NCI-H345 (cell line): ENCODE measurements around the gene GNAS-AS1.

Source experiments
- DNase-seq: peaks from one replicate; lab custom pipeline; 2025; lab: John Stamatoyannopoulos, UW

The GNAS-AS1 gene

DNA sequence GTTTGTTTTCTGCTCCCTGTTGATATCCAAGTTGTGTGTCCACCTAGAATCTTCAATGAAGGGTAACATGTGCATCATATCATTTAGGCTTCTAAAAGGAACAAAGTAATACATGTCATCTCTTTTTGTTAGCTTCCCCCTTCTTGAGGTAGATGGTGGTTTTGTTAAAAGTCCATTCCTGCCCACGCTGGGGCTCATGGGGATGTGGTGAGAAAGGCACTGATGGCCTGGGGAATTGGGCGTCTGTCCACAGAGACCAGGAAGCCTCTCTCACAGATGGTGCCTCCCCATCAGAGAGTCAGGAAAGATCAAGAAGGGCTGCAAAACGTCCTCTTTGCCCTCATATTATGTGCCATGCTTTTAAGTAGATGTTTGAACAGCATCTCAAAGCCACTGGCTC lies 34.3 kb upstream of the GNAS-AS1 start:
- no peak for DNase-seq

DNA sequence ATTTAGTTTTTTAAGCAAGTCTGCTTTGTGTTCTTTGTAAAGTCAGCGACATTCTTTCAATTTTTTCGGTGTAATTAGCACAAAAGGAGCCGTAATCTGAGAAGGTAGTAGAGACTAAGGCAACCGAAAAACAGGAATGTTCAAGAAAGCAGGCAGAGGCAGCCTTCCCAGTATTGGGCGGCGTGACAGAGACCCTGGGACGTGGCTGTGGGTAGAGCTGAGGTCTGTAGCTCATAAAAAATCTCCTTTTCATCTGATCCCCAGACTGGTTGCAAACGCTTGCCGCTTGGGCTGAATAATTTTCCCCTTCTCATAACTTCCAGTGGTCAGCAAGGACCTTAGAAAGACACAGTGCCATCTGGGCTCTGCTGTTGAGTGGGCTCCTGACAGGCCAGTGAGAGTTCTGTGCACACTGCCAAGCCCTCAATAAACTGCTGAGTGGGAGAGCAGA lies 32.6 kb upstream of the GNAS-AS1 start:
- no peak for DNase-seq

DNA sequence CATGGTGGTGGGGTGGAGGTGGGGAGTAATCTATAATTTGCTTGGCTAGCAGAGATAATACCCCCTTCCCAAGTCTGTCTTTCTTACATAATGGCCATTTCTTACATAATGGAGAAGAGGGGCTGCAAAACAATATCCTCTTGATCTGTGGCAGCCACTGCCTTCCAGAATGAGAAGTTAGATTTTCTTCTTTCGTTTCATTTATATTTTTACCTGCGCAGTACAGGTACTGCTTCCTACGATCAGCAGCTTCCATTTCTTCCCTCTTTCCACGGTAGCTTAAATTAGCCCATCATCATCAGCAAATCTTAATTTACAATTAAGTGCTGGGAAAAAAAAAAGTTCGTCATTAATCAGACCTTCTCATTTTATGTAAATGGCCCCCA lies 32.0 kb upstream of the GNAS-AS1 start:
- no peak for DNase-seq

DNA sequence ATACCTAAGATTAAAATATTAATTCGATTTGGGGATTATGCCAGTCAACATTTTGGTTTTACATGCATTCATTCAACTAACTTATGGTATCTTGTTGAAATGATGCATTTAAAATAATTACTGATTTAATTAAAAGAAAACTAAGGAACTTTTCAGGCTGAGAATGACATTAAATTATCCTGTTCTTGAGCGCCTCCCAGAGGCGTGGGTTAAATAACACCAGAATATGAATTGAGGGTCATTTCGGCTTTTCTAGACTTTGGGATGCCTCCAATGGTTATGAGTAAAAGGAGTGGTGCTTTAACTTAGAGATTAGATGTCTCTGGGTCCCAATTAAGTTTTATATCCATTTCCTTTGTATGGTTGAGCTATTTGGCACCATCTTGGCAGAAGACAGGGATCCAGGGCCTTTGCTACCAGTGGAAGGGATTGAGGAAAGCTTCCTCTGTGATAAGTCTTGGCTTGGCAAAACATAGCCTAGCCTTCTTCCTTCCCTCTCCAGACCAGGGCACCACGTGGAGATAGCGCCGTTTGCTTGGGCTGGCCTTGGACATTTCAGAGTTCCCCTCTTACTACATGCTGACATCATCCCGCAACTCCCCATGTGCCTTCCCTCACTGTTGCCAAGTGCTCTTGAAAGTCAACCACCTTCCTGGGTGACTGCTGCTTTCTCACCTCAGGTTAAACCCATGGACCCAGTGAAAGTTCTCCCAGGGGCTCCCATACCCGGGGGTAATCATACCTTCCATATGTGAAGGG lies 30.5 kb upstream of the GNAS-AS1 start:
- no peak for DNase-seq

- no peak for DNase-seq
Measured at GRCh38 chr20:58880441-58880840, 29.7 kb upstream of the GNAS-AS1 start.

DNA sequence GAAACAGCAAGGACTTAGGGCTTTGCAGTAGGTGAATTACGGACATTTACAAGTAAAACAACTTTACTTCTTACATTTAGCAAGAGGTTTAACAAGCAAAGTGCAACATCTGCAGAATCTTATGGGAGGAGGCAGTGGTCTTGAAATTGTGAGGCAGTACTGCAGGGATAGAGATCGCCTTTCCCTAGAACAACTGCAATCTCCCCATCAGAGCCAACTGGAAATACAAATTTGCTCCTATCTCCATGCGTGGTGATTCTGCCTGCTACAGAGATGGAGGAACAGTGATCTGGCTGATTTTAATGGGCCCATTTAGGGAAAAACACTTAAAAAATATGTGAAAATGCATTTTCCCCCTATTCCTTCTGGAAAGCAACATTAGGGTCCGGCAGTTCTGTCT lies 27.7 kb upstream of the GNAS-AS1 start:
- no peak for DNase-seq

DNA sequence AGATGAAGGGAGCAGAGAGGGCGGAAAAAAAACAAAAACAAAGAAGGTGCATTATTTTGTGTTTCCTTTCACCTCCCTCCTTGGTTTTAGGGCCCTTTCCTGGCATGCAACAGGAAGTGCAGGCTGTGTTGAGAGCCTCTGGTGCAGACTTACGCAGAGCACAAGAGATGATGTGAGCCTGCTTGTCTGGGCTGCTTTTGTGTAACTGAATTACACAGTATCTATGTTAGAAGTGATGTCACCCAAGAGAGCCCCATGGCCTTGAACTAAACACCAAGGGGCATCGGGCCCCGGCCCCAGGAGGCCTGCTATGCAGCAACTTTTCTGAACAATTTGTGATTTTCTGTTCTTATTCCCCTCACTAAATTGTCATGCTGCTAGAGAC lies 27.3 kb upstream of the GNAS-AS1 start:
- no peak for DNase-seq

GRCh38 chr20:58877050-58877975 lies 26.6 kb upstream of the GNAS-AS1 start:
- no peak for DNase-seq

DNA sequence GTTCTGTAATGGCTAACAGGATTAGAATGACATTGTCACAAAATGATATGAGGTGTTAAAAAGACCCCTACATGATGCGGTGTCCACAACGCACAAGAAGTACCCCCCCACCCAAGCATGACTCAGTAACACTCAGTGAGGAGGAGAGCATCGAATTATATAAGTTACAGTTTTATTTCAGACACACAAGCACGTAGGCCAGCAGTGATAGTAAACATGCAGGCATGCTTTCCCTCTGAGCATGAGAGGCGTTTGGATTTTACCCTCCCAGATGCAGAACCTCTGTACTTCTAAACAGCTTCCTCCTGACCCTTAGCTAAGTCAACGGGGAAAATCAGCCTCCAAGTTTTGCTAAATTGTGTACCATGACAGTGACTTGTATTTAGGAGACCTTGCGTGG lies 25.7 kb upstream of the GNAS-AS1 start:
- no peak for DNase-seq

GRCh38 chr20:58875541-58876134 lies 24.9 kb upstream of the GNAS-AS1 start:
- DNase-seq: no peak

DNA sequence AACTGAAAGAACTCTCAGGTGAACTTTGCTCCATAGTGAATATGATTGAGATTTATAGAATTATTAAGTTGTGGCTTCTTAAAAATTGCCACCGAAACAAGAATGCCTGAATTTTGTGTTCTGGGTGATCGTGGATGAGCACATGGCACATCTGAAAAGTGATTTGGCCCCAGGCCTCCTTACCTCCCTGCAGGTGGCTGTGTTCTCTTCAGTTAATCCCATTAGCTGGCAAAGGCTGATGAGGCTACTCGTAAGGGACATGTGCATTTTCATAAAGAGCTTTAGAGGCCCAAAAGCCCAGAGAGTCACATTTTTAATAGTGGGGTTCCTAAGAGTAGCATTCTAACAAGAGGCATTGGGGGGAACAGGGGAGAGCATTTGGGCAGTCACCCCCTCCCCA lies 24.4 kb upstream of the GNAS-AS1 start:
- DNase-seq: no peak

- DNase-seq: no peak
Measured at GRCh38 chr20:58874469-58874868, 23.8 kb upstream of the GNAS-AS1 start.

DNA sequence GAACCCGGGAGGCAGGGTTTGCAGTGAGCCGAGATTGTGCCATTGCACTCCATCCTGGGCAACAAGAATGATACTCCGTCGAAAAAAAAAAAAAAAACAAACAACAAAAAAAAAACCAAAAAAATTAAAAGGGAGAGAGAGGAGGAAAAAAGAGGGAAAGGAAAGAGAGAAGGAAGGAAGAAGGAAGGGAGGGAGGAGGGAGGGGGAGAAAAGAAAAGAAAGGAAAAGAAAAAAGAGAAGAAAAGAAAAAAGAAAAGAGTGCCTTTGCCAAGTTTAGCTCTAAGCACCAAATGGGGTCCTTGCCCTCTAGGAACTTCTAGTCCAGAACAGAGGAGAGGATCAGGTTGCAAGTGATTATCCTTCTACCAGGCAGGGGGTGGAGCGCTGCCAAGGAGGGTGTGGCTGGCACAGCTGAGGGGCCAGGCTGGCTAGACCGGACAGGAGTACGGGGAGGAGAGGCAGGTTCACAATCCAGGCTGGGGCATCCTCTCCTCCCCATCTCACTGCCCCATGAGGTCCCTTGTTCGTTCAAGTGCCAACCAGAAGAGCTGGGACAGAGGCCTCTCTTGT lies 20.9 kb upstream of the GNAS-AS1 start:
- no peak for DNase-seq

- peak; percentile 61 for DNase-seq
Measured at GRCh38 chr20:58870293-58871014, 19.8 kb upstream of the GNAS-AS1 start.

DNA sequence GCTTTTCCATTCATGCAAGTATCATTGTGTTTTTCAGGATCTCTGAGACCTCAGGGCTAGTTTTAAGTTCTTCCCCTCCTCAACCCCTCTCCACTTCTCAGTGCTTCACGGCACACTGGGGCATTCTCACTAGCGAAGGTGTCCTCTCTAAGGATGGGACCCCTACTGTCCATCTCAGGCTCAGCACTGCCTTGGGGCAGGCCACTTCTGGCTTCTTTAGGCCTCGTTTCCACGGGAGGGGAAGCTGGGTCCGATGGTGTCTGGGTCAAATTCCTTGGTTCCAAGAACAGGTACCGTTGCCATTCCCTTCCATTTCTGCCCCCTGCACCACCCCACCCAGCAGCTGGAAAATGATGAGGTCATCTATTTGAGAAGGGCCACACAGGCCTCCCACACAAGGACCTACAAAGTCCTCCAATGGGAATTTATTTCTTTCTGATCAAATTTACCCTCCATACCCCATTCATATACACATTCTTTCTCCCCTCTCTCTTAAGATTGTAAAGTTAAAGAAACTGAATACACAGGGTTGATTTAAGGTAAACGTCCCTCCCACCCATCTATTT lies 19.0 kb upstream of the GNAS-AS1 start:
- no peak for DNase-seq

DNA sequence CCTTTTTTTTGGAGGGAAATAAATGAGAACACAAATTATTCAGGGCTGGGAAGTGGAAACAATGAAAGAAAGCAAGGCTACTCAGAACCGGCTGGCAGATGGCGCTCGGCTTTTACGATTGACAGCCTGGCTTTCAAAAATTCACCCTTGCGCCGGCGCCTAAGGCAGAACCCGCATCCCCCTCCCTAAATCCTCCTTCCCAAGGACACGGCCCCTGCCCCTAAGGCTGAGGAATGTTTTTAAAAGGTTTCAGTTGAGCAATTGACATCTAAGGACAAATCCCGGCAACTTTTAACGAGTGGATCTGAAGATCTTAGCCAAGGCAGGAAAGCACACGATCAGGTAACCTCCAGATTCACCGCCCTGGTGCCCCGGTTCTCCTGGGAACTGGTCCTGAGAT lies 18.1 kb upstream of the GNAS-AS1 start:
- DNase-seq: no peak

DNA sequence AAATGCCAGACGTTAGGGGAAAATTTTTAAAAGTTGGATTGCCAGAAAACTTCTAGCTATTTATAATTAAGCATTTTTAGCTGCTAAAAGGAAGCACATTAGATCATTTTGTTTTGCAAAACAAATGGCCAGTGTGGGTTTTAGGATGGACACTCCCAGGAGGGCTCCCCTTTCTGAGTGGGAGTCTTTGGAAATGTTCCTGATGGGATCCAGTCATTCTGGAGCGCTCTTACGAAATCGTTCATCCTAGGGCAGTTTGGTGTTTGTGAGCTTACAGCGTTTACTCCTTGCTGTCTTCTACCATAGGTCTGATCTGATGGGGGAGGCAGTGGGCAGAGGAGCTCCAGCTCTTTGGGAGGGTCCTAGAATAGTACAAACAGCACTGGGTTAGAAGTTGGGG lies 16.5 kb upstream of the GNAS-AS1 start:
- no peak for DNase-seq

DNA sequence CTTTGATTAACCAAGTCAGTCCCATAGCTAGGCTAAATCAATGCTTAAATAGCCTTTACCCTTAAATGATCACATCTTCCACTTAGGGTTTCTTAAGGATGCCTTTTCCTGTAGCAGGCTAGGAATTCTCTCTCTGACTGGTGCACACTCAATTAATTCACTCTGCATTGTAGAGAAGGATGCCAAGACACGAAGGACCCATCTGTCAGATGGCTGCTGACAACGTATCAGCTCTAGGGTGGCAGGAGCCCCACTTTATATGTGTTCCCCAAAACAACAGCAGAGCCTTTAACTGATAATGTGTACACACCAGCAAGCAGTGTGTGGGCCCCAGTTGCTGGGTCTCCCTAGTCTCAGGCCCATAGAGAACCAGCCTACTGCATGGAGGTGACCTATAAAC lies 15.1 kb upstream of the GNAS-AS1 start:
- no peak for DNase-seq

DNA sequence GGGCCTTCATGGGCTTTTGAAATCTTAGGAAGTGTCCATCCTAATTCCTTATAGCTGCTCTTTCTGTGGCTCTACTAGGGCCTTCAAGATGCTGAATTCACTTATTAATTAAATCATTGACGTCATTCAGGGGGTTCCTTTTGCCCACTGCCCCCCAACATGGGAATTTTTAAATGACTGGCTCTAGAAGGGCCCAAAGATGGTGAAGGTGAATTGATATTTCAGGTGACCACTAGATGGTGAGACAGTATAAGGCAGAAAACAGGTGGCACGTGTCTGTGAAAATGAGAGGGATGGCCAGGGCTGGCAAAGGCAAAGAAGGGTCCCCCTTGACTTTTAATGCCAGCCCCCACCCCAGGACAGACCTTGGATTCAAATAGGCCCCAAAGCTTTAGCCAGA lies 13.6 kb upstream of the GNAS-AS1 start:
- DNase-seq: no peak

DNA sequence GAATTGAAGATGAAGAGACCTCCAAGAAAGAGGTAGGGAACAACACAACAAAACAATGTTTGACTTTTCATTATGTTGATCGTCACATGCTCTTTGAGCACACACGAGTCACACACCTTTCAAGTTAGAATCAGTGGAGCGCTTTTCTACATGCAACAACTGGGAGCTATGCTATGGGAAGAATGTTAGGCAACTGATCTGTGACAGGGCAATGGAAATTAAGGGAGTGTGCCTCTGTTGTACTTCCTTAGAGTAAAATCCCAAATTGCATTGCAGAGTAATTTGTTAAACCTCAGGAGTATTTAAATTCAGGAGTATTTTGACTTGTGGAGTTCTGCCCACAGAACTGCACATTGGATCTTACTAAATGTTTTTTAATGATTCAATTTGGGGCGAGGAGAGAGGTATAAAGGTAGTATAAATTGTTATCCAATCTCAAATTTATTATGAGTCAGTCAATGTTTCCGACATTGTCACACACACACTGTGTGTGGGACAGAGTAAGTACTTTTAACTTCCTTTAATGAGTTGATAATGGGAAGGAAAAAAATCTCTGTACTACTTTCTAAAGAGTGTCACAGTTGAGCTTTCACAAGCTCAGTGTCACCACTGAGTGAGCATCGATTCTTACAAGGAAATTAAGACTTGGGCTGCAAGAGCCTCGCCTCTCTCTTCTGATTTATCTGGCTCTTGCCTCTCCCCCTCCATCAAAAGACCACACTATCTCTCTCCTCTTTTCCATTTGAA lies 12.5 kb upstream of the GNAS-AS1 start:
- DNase-seq: no peak
